ENCODE results near the gene CST7.

Gene CST7

GRCh38 chr20:24914388-24915241, 34.5 kb upstream of the CST7 start:
- DNase-seq (ENCODE audit: low read depth in 1 of 2, low spot score in 1 of 2), result no peak
- H3K27ac ChIP-seq (replicated peaks), result no peak overlapping the region
- TF ChIP-seq GABPA (IDR thresholded peaks at IDR 0.05; ENCODE audit: low read depth) (no peak), SPI1 (IDR thresholded peaks at IDR 0.05; ENCODE audit: borderline replicate concordance, low read depth) (no peak), CTCF (IDR thresholded peaks at IDR 0.05; ENCODE audit: insufficient read depth, low read length) (no peak), REST (IDR thresholded peaks at IDR 0.05; ENCODE audit: insufficient replicate concordance, low read depth) (no peak), POLR2AphosphoS5 (IDR thresholded peaks at IDR 0.05; ENCODE audit: low read depth) (no peak)
- H3K4me3 ChIP-seq (replicated peaks; ENCODE audit: insufficient read depth, low read length), result no peak overlapping the region
- no peaks in the 10 kb centered on the region for H3K27me3 ChIP-seq (ENCODE audit: insufficient read depth, poor library complexity, severe bottlenecking)

- H3K27ac ChIP-seq (replicated peaks), result no peak overlapping the region
- no peak for TF ChIP-seq POLR2AphosphoS5 (IDR thresholded peaks at IDR 0.05; ENCODE audit: low read depth)
- TF ChIP-seq SPI1 (IDR thresholded peaks at IDR 0.05; ENCODE audit: borderline replicate concordance, low read depth), result no peak
- TF ChIP-seq GABPA (IDR thresholded peaks at IDR 0.05; ENCODE audit: low read depth), result no peak
- no peak for TF ChIP-seq REST (IDR thresholded peaks at IDR 0.05; ENCODE audit: insufficient replicate concordance, low read depth)
- no peak for TF ChIP-seq CTCF (IDR thresholded peaks at IDR 0.05; ENCODE audit: insufficient read depth, low read length)
- DNase-seq (ENCODE audit: low read depth in 1 of 2, low spot score in 1 of 2), result no peak
- H3K4me3 ChIP-seq (replicated peaks; ENCODE audit: insufficient read depth, low read length), result no peak overlapping the region
- no peaks in the 10 kb centered on the region for H3K27me3 ChIP-seq (ENCODE audit: insufficient read depth, poor library complexity, severe bottlenecking)
These were observed 33.6 kb upstream of the CST7 start for GRCh38 chr20:24915440-24915839.

- H3K4me3 ChIP-seq (replicated peaks; ENCODE audit: insufficient read depth, low read length), result no peak overlapping the region
- no peak overlapping the region for H3K27ac ChIP-seq (replicated peaks)
- no peak for TF ChIP-seq CTCF (IDR thresholded peaks at IDR 0.05; ENCODE audit: insufficient read depth, low read length)
- TF ChIP-seq REST (IDR thresholded peaks at IDR 0.05; ENCODE audit: insufficient replicate concordance, low read depth), result no peak
- no peak for TF ChIP-seq SPI1 (IDR thresholded peaks at IDR 0.05; ENCODE audit: borderline replicate concordance, low read depth)
- no peak for TF ChIP-seq GABPA (IDR thresholded peaks at IDR 0.05; ENCODE audit: low read depth)
- TF ChIP-seq POLR2AphosphoS5 (IDR thresholded peaks at IDR 0.05; ENCODE audit: low read depth), result no peak
- H3K27me3 ChIP-seq (ENCODE audit: insufficient read depth, poor library complexity, severe bottlenecking), result no peaks in the 10 kb centered on the region
- no peak for DNase-seq (ENCODE audit: low read depth in 1 of 2, low spot score in 1 of 2)
These were observed 33.2 kb upstream of the CST7 start for GRCh38 chr20:24915892-24916291.
